ELF-1 (cell line): ENCODE data around the gene TNC.
"Not testable (repeated sequence)": the region's sequence is repeated elsewhere in the genome, so short reads cannot be mapped to it uniquely, and the experiment has no call there.

ENCODE experiments used
- DNase-seq: peaks from one replicate; pipeline ENCODE4 v3.0.0-alpha.2; 2016; ENCODE audit warnings: low read depth, low spot score

TNC gene

GRCh38 chr9:115135821-115136778 is 18.1 kb upstream of the TNC start:
- DNase-seq = no peak

GRCh38 chr9:115134941-115135340 is 17.0 kb upstream of the TNC start:
- no peak for DNase-seq

GRCh38 chr9:115133649-115134048 is 15.7 kb upstream of the TNC start:
- no peak for DNase-seq

DNA sequence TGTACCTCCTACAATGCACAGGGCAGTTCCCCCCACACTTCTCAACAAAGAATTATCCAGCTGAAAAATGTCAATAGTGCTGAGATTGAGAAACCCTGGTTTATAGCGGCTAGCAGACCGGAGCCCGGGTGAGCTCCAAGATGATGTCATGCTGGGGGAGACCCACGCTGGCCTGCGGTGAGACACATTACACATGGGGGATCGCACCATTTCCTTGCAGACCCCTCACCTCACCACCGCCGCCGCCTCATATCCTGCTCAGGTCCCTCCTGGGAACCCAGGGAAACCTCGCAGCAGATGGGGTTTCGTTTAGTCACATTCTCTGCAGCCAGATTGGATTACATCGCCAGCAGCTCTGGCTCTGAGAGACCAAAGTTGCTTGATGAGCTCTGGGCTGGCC is 14.7 kb upstream of the TNC start:
- DNase-seq = no peak

GRCh38 chr9:115130176-115130575 is 12.2 kb upstream of the TNC start:
- DNase-seq = no peak

- DNase-seq = not testable (repeated sequence)
These were observed 10.8 kb upstream of the TNC start for GRCh38 chr9:115128726-115129125.

DNA sequence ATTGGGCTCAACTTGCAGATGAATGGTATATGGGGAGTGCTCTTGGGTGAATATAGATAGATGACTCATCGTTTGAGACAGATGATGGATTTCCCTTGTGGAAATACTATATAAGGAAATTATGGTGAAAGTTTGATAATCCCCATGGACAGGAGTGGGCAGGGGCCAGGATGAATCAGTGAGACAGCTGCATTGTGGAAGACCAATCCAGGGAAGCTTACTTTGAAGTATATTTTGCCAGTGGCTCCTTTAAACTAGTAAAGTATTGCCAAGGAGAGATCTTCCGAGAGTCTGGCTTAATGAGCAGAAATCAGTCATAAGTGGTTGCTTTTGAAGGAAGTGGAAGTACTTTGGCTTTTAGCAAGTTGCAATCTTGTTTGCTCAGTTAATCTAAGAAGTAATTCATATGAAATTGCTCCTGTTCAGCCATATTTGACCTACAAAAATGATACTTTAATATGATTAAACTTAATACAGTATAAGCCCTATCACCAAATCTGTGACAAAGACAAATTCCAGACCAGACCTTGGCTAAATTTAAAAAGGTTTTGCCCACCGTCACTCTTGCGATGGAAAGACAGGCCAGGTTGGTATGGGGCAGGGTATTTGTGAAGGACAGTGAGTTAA is 9.3 kb upstream of the TNC start:
- DNase-seq = no peak

DNA sequence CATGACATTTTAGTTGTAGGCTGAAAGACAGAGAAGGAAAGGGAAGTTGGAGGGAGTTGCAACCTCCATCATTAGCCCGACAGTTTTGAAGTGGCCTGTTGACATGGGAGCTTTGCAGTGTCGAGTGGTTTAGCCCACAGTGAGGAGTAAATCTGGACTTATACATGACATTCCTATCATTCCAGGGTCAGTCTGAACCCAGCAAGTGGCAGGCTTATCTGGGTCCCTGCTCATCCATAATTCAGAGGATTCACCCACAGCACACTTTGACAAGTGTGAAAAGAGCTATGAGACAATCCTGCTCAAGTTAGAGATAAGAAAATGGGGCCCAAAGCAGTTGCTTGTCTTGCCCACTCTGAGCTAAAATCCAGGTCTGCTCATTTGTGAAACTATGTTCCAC is 8.4 kb upstream of the TNC start:
- DNase-seq = peak; percentile 56

DNA sequence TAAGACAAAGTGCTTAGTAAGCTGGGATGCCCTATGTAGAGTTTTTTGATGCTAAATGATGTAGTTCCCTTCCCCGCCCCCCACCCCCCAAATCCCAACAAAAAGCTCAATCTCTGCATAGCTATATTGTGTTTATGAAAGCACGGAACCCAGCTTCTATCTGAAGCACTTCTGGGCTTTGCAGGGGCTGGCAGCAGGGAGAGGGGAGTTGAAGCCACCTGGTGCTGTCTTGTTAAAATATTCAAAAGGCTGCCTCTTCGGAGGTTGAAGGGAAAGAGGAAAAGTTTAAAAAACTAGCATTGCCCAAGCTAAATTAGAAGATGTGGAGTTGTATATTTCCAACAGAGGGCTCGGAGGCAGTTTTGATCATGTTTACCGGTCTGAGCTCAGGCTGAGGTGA is 5.0 kb upstream of the TNC start:
- DNase-seq = no peak

DNA sequence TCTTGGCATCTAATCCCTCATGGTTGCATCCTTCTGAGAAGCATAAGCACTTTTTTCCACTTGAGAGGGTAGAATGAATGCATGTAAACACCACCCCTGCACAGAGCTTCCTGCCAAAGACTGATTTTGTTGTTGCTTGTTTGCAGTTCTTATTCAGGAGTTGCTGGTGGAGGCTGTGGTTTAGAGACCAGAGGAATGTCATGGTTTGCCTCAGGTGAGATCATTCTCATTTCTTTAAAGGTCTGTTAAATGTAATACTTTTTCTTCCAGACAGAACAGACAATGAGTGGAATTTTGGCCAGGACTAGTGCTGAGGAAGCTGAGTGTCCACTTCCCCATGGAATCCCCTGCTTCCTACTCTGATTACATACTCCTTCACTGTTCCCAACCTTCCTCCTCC is 3.2 kb upstream of the TNC start:
- DNase-seq = peak; percentile 29

GRCh38 chr9:115118879-115119218 is 892 bp upstream of the TNC start:
- DNase-seq = no peak

- no peak for DNase-seq
These were observed 1.3 kb downstream of the TNC start for GRCh38 chr9:115116421-115117284.

GRCh38 chr9:115115924-115116323 is 2.0 kb downstream of the TNC start:
- DNase-seq = no peak

GRCh38 chr9:115115117-115115880 is 2.7 kb downstream of the TNC start:
- no peak for DNase-seq

DNA sequence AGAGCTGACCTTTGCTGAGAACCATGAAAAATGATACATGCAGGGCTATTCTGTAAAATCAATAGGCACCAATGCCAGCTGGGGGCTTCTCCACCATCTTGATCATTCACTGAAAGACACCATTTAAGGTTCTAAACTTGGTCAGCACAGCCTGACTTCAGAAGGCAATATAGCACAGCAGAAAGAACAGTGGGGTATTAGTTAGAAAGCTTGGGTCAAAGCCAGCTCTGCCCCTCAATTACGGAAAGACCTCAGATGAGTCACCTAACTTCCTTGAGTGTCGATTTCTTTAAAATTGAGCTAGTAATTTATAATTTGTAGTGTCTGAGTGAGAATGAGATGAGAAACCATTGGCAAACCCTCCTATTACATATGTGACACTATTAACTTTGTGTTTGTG is 3.4 kb downstream of the TNC start:
- DNase-seq = no peak

GRCh38 chr9:115114084-115114483 is 3.9 kb downstream of the TNC start:
- no peak for DNase-seq

DNA sequence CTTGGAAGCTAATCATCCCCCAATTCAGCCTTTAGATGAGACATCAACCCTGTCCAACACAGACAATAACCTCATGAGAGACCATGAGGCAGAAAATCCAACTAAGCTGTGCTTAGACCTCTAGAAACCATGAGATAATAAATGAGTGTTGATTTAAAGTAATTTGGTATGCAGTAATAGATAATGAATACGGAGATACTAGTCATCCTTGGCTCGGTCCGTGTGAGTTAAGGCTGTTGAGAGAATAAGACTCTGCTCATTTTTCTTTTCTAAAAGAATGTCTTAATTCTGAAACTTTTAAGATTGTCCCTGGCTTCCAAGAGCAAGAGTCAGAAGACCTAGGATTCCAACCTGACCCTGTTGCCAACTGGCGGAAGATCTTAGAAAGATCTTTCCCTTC is 6.1 kb downstream of the TNC start:
- DNase-seq = no peak

DNA sequence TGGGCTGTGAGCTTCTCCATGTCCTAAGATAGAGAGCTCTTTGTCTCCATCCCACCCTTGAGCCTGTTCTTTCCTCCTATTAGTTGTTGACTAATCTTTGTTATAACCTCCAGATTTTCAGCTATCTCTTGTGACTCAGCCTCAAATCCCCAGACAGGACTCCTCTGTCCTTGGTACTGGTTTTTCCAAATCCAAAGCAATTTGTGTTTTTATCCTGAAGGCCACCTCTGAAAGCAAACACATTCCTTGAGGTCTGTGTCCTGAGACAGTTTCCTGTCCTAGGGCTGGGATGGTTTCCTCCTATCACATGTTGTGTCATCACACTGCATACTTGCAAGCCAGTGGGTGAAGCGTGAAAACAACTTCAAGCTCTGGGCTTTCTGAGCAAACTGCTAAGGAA is 8.5 kb downstream of the TNC start:
- peak; percentile 40 for DNase-seq

DNA sequence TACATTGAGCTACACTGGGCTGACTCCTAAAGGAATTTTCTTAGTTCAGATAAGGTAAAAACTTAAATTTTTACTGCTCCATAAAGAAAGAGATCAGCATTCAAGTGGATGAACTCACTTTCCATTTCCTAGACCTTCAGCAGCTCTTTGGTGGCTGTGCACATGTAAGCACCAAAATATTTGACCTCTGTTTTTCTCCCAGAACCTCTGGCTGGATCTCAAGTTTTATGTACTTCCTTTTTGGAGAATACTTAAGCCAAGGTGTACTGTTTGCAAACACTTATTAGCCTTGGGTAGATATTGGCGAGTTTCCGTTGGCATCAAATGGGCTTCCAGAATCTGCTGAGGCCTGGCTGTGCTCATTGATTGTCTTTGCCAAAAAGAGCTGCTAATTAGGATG is 10.3 kb downstream of the TNC start:
- DNase-seq = no peak

DNA sequence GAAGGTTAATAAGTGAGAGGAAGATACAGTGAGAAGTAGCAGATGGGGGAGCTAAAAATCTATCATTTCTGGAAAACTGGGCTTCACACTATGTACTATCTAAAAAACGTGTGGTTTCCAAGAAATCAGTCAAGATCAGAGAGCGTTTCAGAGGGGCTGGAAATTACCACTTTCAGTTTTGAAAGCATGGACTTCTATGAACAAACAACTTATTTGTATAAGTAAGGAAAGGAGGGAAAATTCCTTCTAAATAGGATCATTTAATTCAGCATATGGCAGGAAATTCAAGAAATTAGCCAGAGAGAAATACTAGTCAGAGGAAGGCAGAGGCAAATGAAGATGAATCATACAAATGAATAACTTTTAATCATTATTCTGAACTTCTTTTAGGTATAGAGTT is 11.3 kb downstream of the TNC start:
- no peak for DNase-seq

- DNase-seq = no peak
These were observed 12.0 kb downstream of the TNC start for GRCh38 chr9:115106001-115106400.

- no peak for DNase-seq
These were observed 13.0 kb downstream of the TNC start for GRCh38 chr9:115104908-115105307.
